IMR-90 (cell line): ENCODE measurements around the gene NEUROD2. TPM values are rescaled to one million over a fixed set of nuclear protein-coding genes. Genes with fewer than 3 reads are reported as not detected.

ENCODE experiments used
- ATAC-seq: fragments of 200-7000 bp; cut with Tn5 transposase; 2 replicates; pipeline ENCODE4 v1.9.1; 2020; ENCODE audit warnings: low read depth, mild to moderate bottlenecking, moderate library complexity
- BruUV-seq: library from RNA; stranded (reverse); fragments of 400-500 nt; replicated peaks from 2 replicates; lab custom pipeline; 2021; lab: Mats Ljungman, UMichigan
- CTCF ChIA-PET: fragments of 300-600 bp; formaldehyde crosslinking; extraction: SDS; loops from one replicate; lab custom pipeline; 2021; ENCODE audit warnings: antibody characterized with exemption; lab: Yijun Ruan, JAX
- POLR2A ChIA-PET: fragments of 300-600 bp; sonication (Branson Sonifier 250); formaldehyde crosslinking; loops from one replicate; lab custom pipeline; 2022; ENCODE audit warnings: antibody characterized with exemption; ENCODE audit not compliant: unreplicated experiment; lab: Charles Lee
- DNase-seq: peaks from one replicate; pipeline ENCODE4 v3.0.0; 2013
- H2AFZ ChIP-seq: replicated peaks from 2 replicates; pipeline ENCODE3; 2013; ENCODE audit warnings: low read length, mild to moderate bottlenecking; ENCODE audit not compliant: poor library complexity
- H2AK5ac ChIP-seq: 2 replicates; pipeline ENCODE4 v1.6.1; 2013; ENCODE audit warnings: low read depth, low read length, inconsistent platforms
- H2AK9ac ChIP-seq: replicated peaks from 2 replicates; pipeline ENCODE3; 2013; ENCODE audit warnings: mild to moderate bottlenecking, low read depth, low read length, moderate library complexity; ENCODE audit not compliant: poor library complexity
- H2BK120ac ChIP-seq: 2 replicates; pipeline ENCODE4 v1.6.1; 2013; ENCODE audit warnings: low read depth, low read length, inconsistent platforms
- H2BK15ac ChIP-seq: 3 replicates; pipeline ENCODE4 v1.6.1; 2013; ENCODE audit warnings: low read depth, low read length, inconsistent platforms
- H2BK20ac ChIP-seq: 2 replicates; pipeline ENCODE4 v1.6.1; 2013; ENCODE audit warnings: low read depth, mild to moderate bottlenecking, inconsistent platforms, low read length, moderate library complexity
- H2BK5ac ChIP-seq: 2 replicates; pipeline ENCODE4 v1.6.1; 2013; ENCODE audit warnings: mild to moderate bottlenecking, low read depth, low read length, inconsistent platforms; ENCODE audit not compliant: poor library complexity, severe bottlenecking
- H3K14ac ChIP-seq: replicated peaks from 2 replicates; pipeline ENCODE4 v1.6.1; 2013; ENCODE audit warnings: low read depth, low read length, inconsistent platforms
- H3K18ac ChIP-seq: 2 replicates; pipeline ENCODE4 v1.6.1; 2013; ENCODE audit warnings: low read depth, low read length, control low read depth
- H3K23ac ChIP-seq: 2 replicates; pipeline ENCODE4 v1.6.1; 2013; ENCODE audit warnings: low read depth, low read length, inconsistent platforms
- H3K27ac ChIP-seq: 2 replicates; pipeline ENCODE4 v1.5.1; 2013; ENCODE audit warnings: mild to moderate bottlenecking, control low read depth, low read length; ENCODE audit not compliant: insufficient read depth
- H3K27me3 ChIP-seq: 2 replicates; pipeline ENCODE4 v1.6.1; 2013; ENCODE audit warnings: low read length; ENCODE audit not compliant: control insufficient read depth, insufficient read depth
- H3K36me3 ChIP-seq: 2 replicates; pipeline ENCODE4 v1.6.1; 2013; ENCODE audit warnings: low read length, mixed read lengths; ENCODE audit not compliant: control insufficient read depth, insufficient read depth
- H3K4ac ChIP-seq: 2 replicates; pipeline ENCODE4 v1.6.1; 2013; ENCODE audit warnings: low read depth, low read length, inconsistent platforms
- H3K4me1 ChIP-seq: 2 replicates; pipeline ENCODE4 v1.6.1; 2013; ENCODE audit warnings: low read length, mixed read lengths; ENCODE audit not compliant: control insufficient read depth, insufficient read depth
- H3K4me2 ChIP-seq: 2 replicates; pipeline ENCODE4 v1.6.1; 2013; ENCODE audit warnings: low read depth, mild to moderate bottlenecking, control low read depth, low read length, moderate library complexity
- H3K4me3 ChIP-seq: 2 replicates; pipeline ENCODE4 v1.5.1; 2013; ENCODE audit warnings: low read depth, mild to moderate bottlenecking, control low read depth, low read length, moderate library complexity; ENCODE audit not compliant: insufficient read depth
- H3K56ac ChIP-seq: 2 replicates; pipeline ENCODE4 v1.6.1; 2013; ENCODE audit warnings: low read length, inconsistent platforms; ENCODE audit not compliant: insufficient read depth; ENCODE audit errors: extremely low read depth
- H3K79me1 ChIP-seq, 2 experiments: 2 replicates each; pipeline ENCODE4 v1.6.1; 2013; ENCODE audit warnings: low read length in 2 of 2, inconsistent platforms in 1 of 2, low read depth in 1 of 2
- H3K9ac ChIP-seq: 2 replicates; pipeline ENCODE4 v1.6.1; 2013; ENCODE audit warnings: low read depth, low read length, control low read depth
- H3K9me1 ChIP-seq: 2 replicates; pipeline ENCODE4 v1.6.1; 2013; ENCODE audit warnings: low read length, inconsistent platforms; ENCODE audit not compliant: insufficient read depth
- H3K9me3 ChIP-seq: 2 replicates; pipeline ENCODE4 v1.6.1; 2013; ENCODE audit warnings: low read length; ENCODE audit not compliant: control insufficient read depth, insufficient read depth
- H4K20me1 ChIP-seq: 2 replicates; pipeline ENCODE4 v1.6.1; 2013; ENCODE audit warnings: low read length, inconsistent platforms; ENCODE audit not compliant: insufficient read depth
- H4K5ac ChIP-seq: 2 replicates; pipeline ENCODE4 v1.6.1; 2013; ENCODE audit warnings: mild to moderate bottlenecking, low read depth, low read length, control low read depth
- H4K8ac ChIP-seq, 2 experiments: 2 replicates each; pipeline ENCODE4 v1.6.1; 2013; ENCODE audit warnings: low read depth in 2 of 2, low read length in 2 of 2, control low read depth in 1 of 2, inconsistent platforms in 1 of 2
- H4K91ac ChIP-seq: 2 replicates; pipeline ENCODE4 v1.6.1; 2013; ENCODE audit warnings: low read depth, low read length, inconsistent platforms; ENCODE audit not compliant: insufficient read depth
- FOS ChIP-seq: fragments of 150-350 bp; IDR thresholded peaks from 2 replicates; pipeline ENCODE4 v1.6.1; 2016; ENCODE audit warnings: low read depth, low read length
- POLR2A ChIP-seq: IDR thresholded peaks from 2 replicates; pipeline ENCODE4 v1.6.1; 2012; ENCODE audit warnings: mild to moderate bottlenecking, low read depth, low read length
- RAD21 ChIP-seq: IDR thresholded peaks from 2 replicates; pipeline ENCODE4 v1.6.1; 2012; ENCODE audit warnings: low read length, improper control_type of control experiment
- RFX5 ChIP-seq: IDR thresholded peaks from 2 replicates; pipeline ENCODE4 v1.8.0; 2012; ENCODE audit warnings: low read depth, mild to moderate bottlenecking, low read length, moderate library complexity
- SMC3 ChIP-seq: fragments of 150-350 bp; IDR thresholded peaks from 2 replicates; pipeline ENCODE4 v1.6.1; 2016; ENCODE audit warnings: low read depth, mild to moderate bottlenecking, antibody characterized with exemption, low read length, moderate library complexity
- USF2 ChIP-seq: fragments of 150-350 bp; IDR thresholded peaks from 2 replicates; pipeline ENCODE4 v1.6.1; 2017; ENCODE audit warnings: mild to moderate bottlenecking, antibody characterized with exemption, low read length, low read depth
- WGBS, 2 experiments: methylation state at CpG; one replicate each; pipeline versions ENCODE4 v1.1.5 to v1.1.7; 2013; ENCODE audit warnings: missing lambda C conversion rate in 2 of 2; ENCODE audit not compliant: insufficient read length in 1 of 2; ENCODE audit errors: extremely low coverage in 2 of 2; 5-methylcytosine and 5-hydroxymethylcytosine counted together
- dilution Hi-C: fragments of 300-500 bp; cut with HindIII; formaldehyde crosslinking; loops from one replicate; pipeline ENCODE4 v1.14.3; 2018; ENCODE audit warnings: low sequenced_read_pairs; ENCODE audit not compliant: unreplicated experiment
- in situ Hi-C: fragments of 300-500 bp; cut with MboI; formaldehyde crosslinking; loops from 3 replicates; pipeline ENCODE4 v1.14.3; 2019; ENCODE audit warnings: low sequenced_read_pairs, inconsistent platforms, mixed read lengths
- intact Hi-C: fragments of 100-400 bp; cut with micrococcal nuclease; formaldehyde crosslinking; loops from 2 replicates; pipeline ENCODE4 v1.10.0; 2022
- polyA plus RNA-seq, 3 experiments: library from polyadenylated mRNA; depleted of rRNA; stranded (reverse); fragments of >200 nt; gene quantifications; 2 replicates each; pipeline ENCODE4 v1.2.3, GENCODE V29; 2012; ENCODE audit warnings: low replicate concordance in 1 of 3
- total RNA-seq: library from RNA; depleted of rRNA; stranded (reverse); fragments of >200 nt; gene quantifications from 2 replicates; pipeline ENCODE4 v1.2.3, GENCODE V29; 2012
- TF ChIP-seq, protein P1 (sequence below): fragments of 150-350 bp; IDR thresholded peaks from 2 replicates; pipeline ENCODE4 v1.6.1; 2016; ENCODE audit warnings: low read depth, mild to moderate bottlenecking, low read length, moderate library complexity, borderline replicate concordance

NEUROD2 gene
- total and polyA plus RNA-seq, 2 of the 4 experiments (the other 2 are of a cell fraction) = not detected

DNA sequence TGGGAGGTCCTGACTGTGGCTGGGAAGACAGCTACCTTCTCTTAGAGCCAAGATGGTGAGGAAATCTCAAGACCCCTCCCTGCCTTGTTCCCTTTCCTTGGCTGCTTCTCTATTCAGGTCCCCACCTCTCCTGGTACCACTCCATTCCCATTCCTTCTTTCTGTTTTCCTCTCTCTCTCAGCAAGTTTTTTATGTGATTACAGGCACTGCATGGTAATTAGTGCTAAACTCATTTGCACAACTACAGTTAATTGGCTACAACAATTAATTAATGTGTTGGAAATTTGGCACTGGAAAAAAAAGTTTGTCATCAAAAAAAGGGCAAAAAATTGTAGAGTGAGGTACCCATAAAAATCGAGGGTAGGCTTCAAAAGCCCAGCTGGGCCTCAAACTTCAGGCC is 45.3 kb downstream of the NEUROD2 start:
- Histone ChIP-seq H2AFZ (no peak overlapping the region), H2BK120ac (no peak overlapping the region), H3K14ac (no peak overlapping the region), H3K56ac (no peak overlapping the region), H3K9ac (no peak overlapping the region), H3K36me3 (peaks cover 15% of the 10 kb centered on the region), H3K79me1 (no peaks in the 10 kb centered on the region), H3K23ac (no peak overlapping the region), H4K20me1 (no peaks in the 10 kb centered on the region), H3K9me3 (no peaks in the 10 kb centered on the region), H2BK5ac (no peak overlapping the region), H3K4me3 (no peak overlapping the region), H3K27me3 (no peaks in the 10 kb centered on the region), H3K18ac (no peak overlapping the region), H3K27ac (no peak overlapping the region), H3K4me2 (no peak overlapping the region), H2BK20ac (no peak overlapping the region), H2BK15ac (no peak overlapping the region), H3K4ac (no peak overlapping the region), H3K9me1 (0 out of 2 replicates have a peak, but pooled peaks cover 2% of the 10 kb centered on the region), H4K8ac (no peak overlapping the region), H2AK5ac (no peak overlapping the region), H2AK9ac (no peak overlapping the region), H4K5ac (no peak overlapping the region), H4K91ac (no peak overlapping the region), H3K4me1 (no peaks in the 10 kb centered on the region)
- TF ChIP-seq SMC3 (no peak), FOS (no peak), POLR2A (no peak), RAD21 (no peak), RFX5 (no peak), USF2 (no peak)
- TF ChIP-seq, protein P1, sequence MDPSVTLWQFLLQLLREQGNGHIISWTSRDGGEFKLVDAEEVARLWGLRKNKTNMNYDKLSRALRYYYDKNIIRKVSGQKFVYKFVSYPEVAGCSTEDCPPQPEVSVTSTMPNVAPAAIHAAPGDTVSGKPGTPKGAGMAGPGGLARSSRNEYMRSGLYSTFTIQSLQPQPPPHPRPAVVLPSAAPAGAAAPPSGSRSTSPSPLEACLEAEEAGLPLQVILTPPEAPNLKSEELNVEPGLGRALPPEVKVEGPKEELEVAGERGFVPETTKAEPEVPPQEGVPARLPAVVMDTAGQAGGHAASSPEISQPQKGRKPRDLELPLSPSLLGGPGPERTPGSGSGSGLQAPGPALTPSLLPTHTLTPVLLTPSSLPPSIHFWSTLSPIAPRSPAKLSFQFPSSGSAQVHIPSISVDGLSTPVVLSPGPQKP = no peak
- DNase-seq (no peak), ATAC-seq (no peak)
- intact Hi-C loops = no loop called here
- no CpG with 5 or more reads among the region's 1 CpG for WGBS, 2 experiments
- dilution Hi-C loops = no loop called here
- in situ Hi-C loops = no loop called here
- ChIA-PET POLR2A (no interaction called here), CTCF (no interaction called here)
- no TSS peak for BruUV-seq
